NCI-H82 treated with DMSO at 0.1 percent for 48 hours (cell line): ENCODE measurements around the gene GP1BB.
A peak's percentile ranks its signal among the peaks of the same experiment; 100 is the strongest.
"Not testable (repeated sequence)": the region's sequence is repeated elsewhere in the genome, so short reads cannot be mapped to it uniquely, and the experiment has no call there.

Experiments
- DNase-seq: peaks from one replicate; lab custom pipeline; 2025; ENCODE audit not compliant: unreplicated experiment; lab: John Stamatoyannopoulos, UW

The GP1BB gene

GRCh38 chr22:19724927-19725661 is 1.8 kb downstream of the GP1BB start:
- DNase-seq, result no peak

GRCh38 chr22:19726064-19726788 is 2.9 kb downstream of the GP1BB start:
- not testable (repeated sequence) for DNase-seq

GRCh38 chr22:19727310-19728150 is 4.2 kb downstream of the GP1BB start:
- no peak for DNase-seq

GRCh38 chr22:19728271-19728670 is 4.9 kb downstream of the GP1BB start:
- DNase-seq, result no peak

- DNase-seq, result no peak
Observed at GRCh38 chr22:19728836-19729235, 5.5 kb downstream of the GP1BB start.

DNA sequence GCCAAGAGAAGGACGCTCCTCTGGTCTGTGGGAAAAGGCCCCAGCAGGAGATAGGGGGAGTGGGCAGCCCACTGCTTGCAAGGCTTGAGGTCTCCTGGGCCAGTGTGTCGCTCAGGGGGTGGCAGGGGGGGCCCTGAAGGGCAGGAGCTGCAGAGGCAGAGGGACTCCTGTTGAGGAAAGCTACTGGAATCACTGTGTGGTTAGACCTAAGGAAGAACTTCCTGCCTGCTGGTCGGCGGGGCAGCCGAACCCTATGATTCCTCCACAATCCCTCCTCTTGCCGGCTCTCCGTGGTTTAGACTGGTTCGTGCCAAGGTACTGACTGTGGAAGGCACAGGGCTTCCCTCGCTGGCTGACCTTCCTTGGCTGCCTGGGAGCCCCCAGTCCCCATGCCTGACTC is 6.2 kb downstream of the GP1BB start:
- DNase-seq, result no peak

- DNase-seq, result no peak
Observed at GRCh38 chr22:19730198-19730597, 6.9 kb downstream of the GP1BB start.

GRCh38 chr22:19730655-19731360 is 7.5 kb downstream of the GP1BB start:
- peak; percentile 23 for DNase-seq

- DNase-seq, result no peak
Observed at GRCh38 chr22:19731361-19732135, 8.2 kb downstream of the GP1BB start.

- no peak for DNase-seq
Observed at GRCh38 chr22:19732403-19733113, 9.2 kb downstream of the GP1BB start.

DNA sequence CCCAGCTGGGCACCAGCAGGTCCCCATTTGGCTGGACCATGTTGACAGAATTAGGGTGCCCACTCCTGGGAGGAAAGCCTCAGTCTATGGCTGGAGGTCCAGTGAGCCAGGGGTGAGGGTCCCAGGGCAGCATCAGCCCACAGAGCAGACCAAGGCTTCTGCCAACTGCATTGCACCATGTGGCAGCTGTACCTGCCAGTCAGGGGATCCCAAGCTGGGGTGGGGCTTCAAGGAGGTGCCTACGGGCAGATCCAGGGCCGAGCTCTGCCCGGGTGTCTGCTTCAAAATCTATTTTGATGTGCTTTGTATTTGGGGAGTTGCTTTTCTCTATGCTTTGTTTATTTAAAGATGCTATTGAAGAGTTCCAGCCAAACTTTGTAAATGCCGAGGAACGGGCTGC is 10.4 kb downstream of the GP1BB start:
- no peak for DNase-seq

- no peak for DNase-seq
Observed at GRCh38 chr22:19734163-19734562, 10.8 kb downstream of the GP1BB start.

- DNase-seq, result no peak
Observed at GRCh38 chr22:19734837-19735382, 11.6 kb downstream of the GP1BB start.

- no peak for DNase-seq
Observed at GRCh38 chr22:19735665-19736510, 12.5 kb downstream of the GP1BB start.

DNA sequence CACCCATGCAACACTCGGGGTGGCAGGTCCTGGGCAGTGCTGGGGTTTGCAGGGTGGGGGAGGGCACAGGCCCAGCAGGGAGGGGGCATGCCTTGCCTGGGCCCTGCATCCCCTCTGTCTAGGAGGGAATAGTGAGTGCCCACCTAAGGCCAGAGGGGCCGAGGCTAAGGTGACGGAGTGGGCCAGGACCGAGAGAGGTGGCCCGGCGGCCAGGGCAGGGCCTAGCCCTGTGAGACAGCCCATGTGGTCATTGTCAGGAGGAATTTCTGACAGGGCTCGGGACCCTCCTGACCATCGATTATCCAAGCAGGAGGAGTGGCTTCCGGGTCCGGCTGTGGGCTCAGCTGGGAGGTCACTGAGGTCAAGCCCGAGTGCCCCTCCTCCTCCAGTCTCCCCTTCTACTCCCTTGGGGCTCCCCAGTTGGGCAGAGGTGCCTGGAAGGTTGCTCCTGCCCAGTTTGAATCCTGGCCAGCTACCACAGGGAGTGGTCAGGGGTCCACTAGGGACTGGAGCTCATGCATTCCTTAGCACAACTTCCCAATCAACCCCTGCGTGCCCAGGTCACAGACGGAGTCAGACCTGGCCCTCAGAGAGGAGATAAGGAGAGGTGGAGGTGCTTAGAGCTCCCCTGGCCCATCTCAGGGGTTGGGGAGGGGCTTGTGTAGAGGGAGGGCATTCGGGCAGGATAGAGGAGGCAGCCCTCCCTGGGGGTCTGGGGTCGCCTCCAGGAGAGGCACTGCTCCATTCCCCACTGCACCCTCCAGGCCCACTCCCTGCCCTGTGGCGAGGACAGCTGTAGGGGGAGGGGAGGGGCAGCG is 14.7 kb downstream of the GP1BB start:
- no peak for DNase-seq

- DNase-seq, result no peak
Observed at GRCh38 chr22:19738664-19739447, 15.5 kb downstream of the GP1BB start.

DNA sequence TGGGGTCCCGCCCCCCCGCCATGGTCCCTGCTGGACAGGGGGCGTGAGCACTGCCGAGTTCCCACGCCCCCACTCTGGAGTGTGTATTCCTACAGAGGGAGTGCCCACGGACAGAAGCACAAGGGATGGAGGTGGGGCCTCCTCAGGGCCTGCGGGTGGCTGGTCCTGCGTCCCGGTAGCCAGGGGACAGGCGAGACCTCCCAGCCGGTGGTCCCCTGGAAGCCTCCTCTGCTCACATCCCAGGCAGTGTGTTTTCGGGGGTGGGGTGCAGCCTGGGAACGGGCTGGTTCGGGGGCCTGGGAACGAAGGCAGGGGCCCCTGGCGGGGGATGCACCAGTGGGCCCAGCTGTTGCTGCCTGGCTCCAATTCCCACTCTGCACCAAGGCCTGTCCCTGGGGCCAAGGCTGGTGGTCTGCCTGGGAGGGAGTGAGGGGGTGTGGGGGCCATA is 16.1 kb downstream of the GP1BB start:
- no peak for DNase-seq
